ENCODE measurements around the gene ZNF787.

GRCh38 chr19:56079609-56080008 lies 41.5 kb downstream of the ZNF787 start:
- TF ChIP-seq POLR2A (IDR thresholded peaks at IDR 0.05; ENCODE audit: low read length) (no peak), GATA1 (IDR thresholded peaks at IDR 0.05; ENCODE audit: low read depth, low read length) (no peak)

All from erythroblast (primary cell).